Heart left ventricle (tissue), 13 donors: ENCODE data around the gene IGFBP1.
"Not testable (repeated sequence)": the region's sequence is repeated elsewhere in the genome, so short reads cannot be mapped to it uniquely, and the experiment has no call there.

ENCODE experiments used
- POLR2A ChIP-seq, 2 donors: fragments of 450-650 bp; IDR thresholded peaks; one replicate each; pipeline ENCODE4 v1.6.1; 2017; ENCODE audit warnings: antibody characterized with exemption in 2 of 2, mild to moderate bottlenecking in 2 of 2, moderate library complexity in 2 of 2
- TF ChIP-seq, protein P1 (sequence below), 12 donors: fragments of 200-600 bp; sonication (generic) in 4 of 12; IDR thresholded peaks; one replicate each; pipeline versions ENCODE4 v1.5.0 to v1.8.0; 2018 to 2022; ENCODE audit warnings: antibody characterized with exemption in 12 of 12, mild to moderate bottlenecking in 5 of 12
- donor health status: ischemic (EF 13 %, LVEDD 7.1; RV severe dilation, severe dysfunction).
- donor health status: DM: no; HTN: yes; CAD: no.
- donor health status: DM: no; HTN: no; CAD: no.
- donor health status: ischemic (EF 25% LVEDD 6.9; RV normal size, moderate dysfunction).
- donor health status: ischemic (EF 25% LVEDD 5.7; RV mildly dilated, moderate dysfunction).
- donor health status: ischemic (EF 35%, LVEDD 5.7; RV mildly dilated, moderate dysfunction).
- donor health status: nonischemic (EF 11% LVEDD 7.7; RV severe dilation, severe dysfunction).
- donor health status: DM: yes; HTN: yes; CAD: no.
- donor health status: PGD.
- donor health status: ischemic (EF 29% LVEDD 5.4; RV normal size, mild dysfunction).
- donor health status: nonischemic (EF 23%, LVEDD 6.1; RV moderate dilation, normal function).

DNA sequence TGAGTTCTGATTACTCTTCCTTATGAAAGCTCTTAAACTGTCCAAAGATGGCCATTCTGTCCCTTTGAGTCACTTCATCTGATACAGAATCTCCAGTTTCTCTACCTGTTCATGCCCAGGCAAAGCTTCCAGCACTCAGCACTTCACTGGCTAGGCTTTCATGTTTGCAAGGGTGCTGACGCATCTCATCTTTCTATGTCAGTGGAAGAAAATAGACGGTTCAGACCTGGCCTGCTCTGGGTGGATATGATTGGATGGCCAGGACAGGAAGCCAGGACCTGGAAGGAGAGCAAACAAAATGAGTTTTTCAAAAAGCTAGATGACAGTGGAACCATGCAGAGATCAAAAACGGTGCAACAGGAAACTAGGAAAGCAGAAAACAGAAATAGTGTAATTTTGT lies 32.6 kb upstream of the IGFBP1 start:
- TF ChIP-seq, protein P1, sequence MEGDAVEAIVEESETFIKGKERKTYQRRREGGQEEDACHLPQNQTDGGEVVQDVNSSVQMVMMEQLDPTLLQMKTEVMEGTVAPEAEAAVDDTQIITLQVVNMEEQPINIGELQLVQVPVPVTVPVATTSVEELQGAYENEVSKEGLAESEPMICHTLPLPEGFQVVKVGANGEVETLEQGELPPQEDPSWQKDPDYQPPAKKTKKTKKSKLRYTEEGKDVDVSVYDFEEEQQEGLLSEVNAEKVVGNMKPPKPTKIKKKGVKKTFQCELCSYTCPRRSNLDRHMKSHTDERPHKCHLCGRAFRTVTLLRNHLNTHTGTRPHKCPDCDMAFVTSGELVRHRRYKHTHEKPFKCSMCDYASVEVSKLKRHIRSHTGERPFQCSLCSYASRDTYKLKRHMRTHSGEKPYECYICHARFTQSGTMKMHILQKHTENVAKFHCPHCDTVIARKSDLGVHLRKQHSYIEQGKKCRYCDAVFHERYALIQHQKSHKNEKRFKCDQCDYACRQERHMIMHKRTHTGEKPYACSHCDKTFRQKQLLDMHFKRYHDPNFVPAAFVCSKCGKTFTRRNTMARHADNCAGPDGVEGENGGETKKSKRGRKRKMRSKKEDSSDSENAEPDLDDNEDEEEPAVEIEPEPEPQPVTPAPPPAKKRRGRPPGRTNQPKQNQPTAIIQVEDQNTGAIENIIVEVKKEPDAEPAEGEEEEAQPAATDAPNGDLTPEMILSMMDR (IDR thresholded peaks at IDR 0.05), result not testable (repeated sequence)
- not testable (repeated sequence) for TF ChIP-seq POLR2A (IDR thresholded peaks at IDR 0.05)
